ENCODE measurements around the gene CCDC27. TPM values are rescaled to one million over a fixed set of nuclear protein-coding genes. Genes with fewer than 3 reads are reported as not detected.

The CCDC27 gene
- total and polyA plus RNA-seq, 8 donors: not detected

DNA sequence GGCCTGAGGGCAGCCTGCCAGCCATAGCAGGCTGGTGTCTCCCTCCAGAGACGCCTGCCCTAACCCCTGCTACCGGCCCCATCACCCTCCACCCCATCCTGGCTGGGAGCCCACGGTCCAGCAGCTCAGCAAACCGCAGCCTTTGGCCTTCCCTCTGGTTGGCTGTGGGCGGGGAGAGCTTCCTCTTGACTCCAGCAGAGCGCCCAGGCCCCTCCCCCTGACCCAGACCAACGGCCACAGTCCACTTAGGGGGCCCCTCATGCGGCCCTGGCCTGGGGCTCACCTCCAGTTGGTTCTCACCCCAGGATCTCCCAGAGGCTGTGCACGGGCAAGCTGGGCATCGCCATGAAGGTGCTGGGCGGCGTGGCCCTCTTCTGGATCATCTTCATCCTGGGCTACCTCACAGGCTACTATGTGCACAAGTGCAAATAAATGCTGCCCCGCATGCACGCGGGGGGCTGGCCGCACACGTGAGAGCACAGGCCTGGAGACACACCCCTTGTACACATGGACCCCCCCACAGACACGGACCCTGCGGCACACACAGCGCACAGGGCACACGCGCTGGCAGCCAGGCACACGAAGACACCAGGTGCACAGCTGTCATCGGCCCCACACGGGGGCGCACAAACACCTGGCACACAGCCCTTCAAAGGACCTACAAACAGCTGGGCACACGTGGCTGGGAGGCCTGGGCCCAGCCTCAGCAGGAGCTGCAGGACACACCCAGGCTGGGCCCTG is 23.4 kb downstream of the CCDC27 start:
- H3K4me3 ChIP-seq: no peak overlapping the region
- TF ChIP-seq EP300 (IDR thresholded peaks at IDR 0.05) (no peak), POLR2AphosphoS5 (IDR thresholded peaks at IDR 0.05) (no peak), POLR2A (IDR thresholded peaks at IDR 0.05) (no peak)
- TF ChIP-seq, protein P1, sequence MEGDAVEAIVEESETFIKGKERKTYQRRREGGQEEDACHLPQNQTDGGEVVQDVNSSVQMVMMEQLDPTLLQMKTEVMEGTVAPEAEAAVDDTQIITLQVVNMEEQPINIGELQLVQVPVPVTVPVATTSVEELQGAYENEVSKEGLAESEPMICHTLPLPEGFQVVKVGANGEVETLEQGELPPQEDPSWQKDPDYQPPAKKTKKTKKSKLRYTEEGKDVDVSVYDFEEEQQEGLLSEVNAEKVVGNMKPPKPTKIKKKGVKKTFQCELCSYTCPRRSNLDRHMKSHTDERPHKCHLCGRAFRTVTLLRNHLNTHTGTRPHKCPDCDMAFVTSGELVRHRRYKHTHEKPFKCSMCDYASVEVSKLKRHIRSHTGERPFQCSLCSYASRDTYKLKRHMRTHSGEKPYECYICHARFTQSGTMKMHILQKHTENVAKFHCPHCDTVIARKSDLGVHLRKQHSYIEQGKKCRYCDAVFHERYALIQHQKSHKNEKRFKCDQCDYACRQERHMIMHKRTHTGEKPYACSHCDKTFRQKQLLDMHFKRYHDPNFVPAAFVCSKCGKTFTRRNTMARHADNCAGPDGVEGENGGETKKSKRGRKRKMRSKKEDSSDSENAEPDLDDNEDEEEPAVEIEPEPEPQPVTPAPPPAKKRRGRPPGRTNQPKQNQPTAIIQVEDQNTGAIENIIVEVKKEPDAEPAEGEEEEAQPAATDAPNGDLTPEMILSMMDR (IDR thresholded peaks at IDR 0.05): no peak
- intact Hi-C loops (cut with DNase I; ENCODE audit: low total_unique reads): no loop called here
- 0 to 28% (median 24%) methylated on average over 1 to 27 of the region's 27 CpGs for WGBS, 5 donors
- peaks cover 14 to 31% (median 27%) of the 10 kb centered on the region in 4 donors for H3K36me3 ChIP-seq
- no peaks in the 10 kb centered on the region for H3K9me3 ChIP-seq
- no peak overlapping the region for H3K27ac ChIP-seq
- peaks cover 29 to 56% (median 55%) of the 10 kb centered on the region in 4 donors for H3K4me1 ChIP-seq
- DNase-seq: peak; percentile 55 to 84
- H3K27me3 ChIP-seq: peaks cover 0 to 20% (median 0%) of the 10 kb centered on the region in 3 donors

DNA sequence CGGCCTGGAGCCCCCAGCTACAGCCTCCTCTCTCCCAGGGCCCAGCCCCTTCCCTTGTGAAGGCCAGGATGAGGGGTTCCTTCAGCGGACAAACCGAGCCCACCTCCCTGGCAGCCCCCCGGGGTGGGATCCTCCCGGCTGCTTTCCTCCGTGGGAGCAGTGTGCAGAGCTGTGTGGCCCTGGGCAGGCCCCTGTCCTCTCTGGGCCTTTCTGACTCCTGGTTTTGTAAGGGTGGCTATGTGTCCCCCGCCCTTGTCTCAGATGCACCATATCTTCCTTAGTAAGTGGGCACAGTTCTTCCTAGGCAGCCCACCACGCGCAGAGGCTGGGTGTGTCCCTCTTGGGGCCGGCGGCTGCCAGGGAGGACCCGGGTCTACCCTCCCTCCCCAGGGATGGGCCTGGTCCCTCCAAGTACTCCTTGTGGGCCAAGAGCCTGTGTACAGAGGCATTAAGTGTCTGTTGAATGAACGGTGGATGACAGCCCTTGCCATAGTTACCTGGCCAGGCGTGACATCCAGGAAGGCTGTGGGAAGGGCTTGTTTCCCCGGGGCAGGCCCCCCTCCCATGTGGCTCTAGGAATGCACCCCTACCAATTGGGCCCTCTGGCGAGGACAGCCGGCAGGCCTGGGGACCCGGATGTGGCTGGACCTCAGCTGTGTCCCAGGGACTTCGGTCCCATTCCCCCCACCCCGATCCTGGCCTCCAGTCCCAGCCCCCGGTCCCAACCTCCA is 24.1 kb downstream of the CCDC27 start:
- DNase-seq: peak in 1 of 2 donors; percentile 38
- Histone ChIP-seq H3K36me3 (peaks cover 21 to 38% (median 35%) of the 10 kb centered on the region in 4 donors), H3K4me1 (peaks cover 29 to 51% (median 50%) of the 10 kb centered on the region in 4 donors), H3K27ac (no peak overlapping the region), H3K9me3 (no peaks in the 10 kb centered on the region), H3K4me3 (no peak overlapping the region), H3K27me3 (peaks cover 0 to 15% (median 0%) of the 10 kb centered on the region in 3 donors)
- 61 to 71% (median 68%) methylated on average over 13 to 21 of the region's 21 CpGs for WGBS, 5 donors
- TF ChIP-seq EP300 (IDR thresholded peaks at IDR 0.05): no peak
- intact Hi-C loops (cut with DNase I; ENCODE audit: low total_unique reads): no loop called here

DNA sequence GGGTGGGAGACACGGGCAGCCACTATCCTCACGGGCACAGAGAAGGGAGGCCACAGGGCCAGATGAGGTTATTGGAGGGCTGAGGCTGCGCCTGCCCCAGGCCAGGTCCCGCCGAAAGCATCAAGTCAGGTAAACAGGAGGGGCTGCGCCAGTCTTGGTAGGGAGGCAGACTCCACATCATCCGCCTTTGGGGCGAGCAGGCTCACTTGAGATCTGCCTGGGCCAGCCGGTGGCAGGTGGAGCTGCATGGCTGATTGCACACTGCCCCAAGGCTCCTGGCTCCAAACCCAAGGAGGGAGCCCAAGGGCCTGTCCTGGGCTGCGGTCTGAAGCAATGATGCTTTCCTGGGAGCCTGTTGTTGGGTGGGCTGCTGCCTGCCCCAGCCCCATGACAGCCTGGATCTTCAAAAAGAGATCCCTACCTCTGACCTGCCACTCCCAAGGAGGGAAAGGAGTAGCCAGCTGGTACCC is 24.9 kb downstream of the CCDC27 start:
- H3K4me1 ChIP-seq: peaks cover 22 to 44% (median 43%) of the 10 kb centered on the region in 4 donors
- peaks cover 0 to 8% (median 0%) of the 10 kb centered on the region in 3 donors for H3K27me3 ChIP-seq
- H3K4me3 ChIP-seq: no peak overlapping the region
- 69 to 82% (median 81%) methylated on average over 8 to 10 of the region's 10 CpGs for WGBS, 5 donors
- no peak overlapping the region for H3K27ac ChIP-seq
- TF ChIP-seq, protein P1 (IDR thresholded peaks at IDR 0.05): no peak
- TF ChIP-seq EP300 (IDR thresholded peaks at IDR 0.05) (no peak), POLR2A (IDR thresholded peaks at IDR 0.05) (no peak), POLR2AphosphoS5 (IDR thresholded peaks at IDR 0.05) (no peak)
- DNase-seq: no peak
- intact Hi-C loops (cut with DNase I; ENCODE audit: low total_unique reads): no loop called here
- H3K9me3 ChIP-seq: no peaks in the 10 kb centered on the region
- H3K36me3 ChIP-seq: peaks cover 29 to 45% (median 42%) of the 10 kb centered on the region in 4 donors

DNA sequence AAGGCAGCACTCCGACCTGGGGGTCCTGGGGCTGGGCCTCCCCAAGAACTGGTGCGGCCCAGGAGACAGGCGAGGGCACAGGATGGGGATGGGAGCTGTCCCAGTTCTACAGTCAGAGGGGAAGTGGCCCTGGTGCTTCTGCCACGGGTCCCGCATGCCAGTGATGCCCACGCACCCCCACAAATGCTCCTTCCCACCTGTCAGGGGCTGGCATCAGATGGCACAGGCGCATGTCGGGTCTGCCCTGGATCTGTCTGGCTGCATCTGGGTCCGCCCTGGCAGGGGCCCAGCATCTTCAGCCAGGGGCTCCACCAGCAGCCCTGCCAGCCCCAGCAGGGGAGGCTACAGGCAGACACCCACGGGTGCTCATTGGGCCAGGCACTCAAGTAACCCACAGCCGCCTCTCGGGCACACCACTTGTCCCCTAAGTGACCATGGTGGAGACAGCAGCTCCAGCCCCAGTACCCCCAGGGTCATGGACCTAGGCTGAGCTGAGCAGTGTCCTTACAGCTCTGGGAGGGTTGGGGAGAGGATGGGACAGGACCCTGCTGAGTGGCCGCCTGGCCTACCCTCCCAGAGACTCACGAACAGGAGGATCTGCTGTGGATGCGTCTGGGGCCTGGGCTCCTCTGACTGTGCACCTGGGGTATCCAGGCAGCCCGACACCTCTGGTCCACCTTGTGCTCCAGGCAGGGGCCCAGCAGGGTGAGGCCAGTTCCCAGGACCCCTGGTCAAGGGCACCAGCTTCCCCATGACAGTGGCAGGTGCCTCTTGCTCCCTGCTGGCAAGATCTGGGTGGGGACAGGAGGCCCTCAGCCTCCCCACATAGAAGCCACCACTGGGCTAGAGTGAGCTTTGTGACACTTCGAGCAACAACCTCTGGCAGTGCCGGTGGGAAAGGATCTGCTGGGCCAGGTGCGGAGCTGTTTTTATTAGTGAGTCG is 25.7 kb downstream of the CCDC27 start:
- intact Hi-C loops (cut with DNase I; ENCODE audit: low total_unique reads): no loop called here
- 76 to 88% (median 87%) methylated on average over 16 to 20 of the region's 20 CpGs for WGBS, 5 donors
- Histone ChIP-seq H3K27me3 (peaks cover 0 to 1% (median 0%) of the 10 kb centered on the region in 3 donors), H3K36me3 (peaks cover 37 to 53% (median 50%) of the 10 kb centered on the region in 4 donors), H3K9me3 (no peaks in the 10 kb centered on the region), H3K27ac (no peak overlapping the region), H3K4me1 (peaks cover 21 to 37% (median 36%) of the 10 kb centered on the region in 4 donors), H3K4me3 (no peak overlapping the region)
- TF ChIP-seq, protein P1 (IDR thresholded peaks at IDR 0.05): no peak
- TF ChIP-seq POLR2A (IDR thresholded peaks at IDR 0.05) (no peak), EP300 (IDR thresholded peaks at IDR 0.05) (no peak), POLR2AphosphoS5 (IDR thresholded peaks at IDR 0.05) (no peak)
- no peak for DNase-seq
